ENCODE results near the gene TAF9B. TPM values are rescaled to one million over a fixed set of nuclear protein-coding genes. Genes with fewer than 3 reads are reported as not detected.

TAF9B gene
- total RNA-seq, 4 donors from 2014 or later, result 16.3 to 24.0 (median 18.5) TPM

DNA sequence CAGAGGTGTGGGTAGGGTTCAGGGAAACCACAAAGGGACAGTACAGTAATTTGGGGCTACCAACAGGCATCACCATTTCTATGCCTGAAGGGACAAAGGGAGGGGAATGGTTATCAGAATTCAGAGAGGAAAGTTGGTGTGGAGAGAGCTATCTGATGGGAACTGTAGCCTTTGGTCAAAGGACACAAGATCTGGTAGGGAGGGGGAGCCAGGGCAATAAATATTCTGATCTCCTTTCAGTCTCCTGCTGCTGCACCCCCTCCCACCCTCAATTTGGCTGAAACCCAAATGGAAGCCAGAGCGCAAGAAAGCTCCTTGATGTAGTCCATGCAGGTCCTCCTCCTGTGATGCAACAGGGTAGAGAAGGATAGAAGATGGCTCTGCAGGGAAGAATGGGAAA lies 20.8 kb downstream of the TAF9B start:
- Histone ChIP-seq H3K4me1 (peaks cover 0 to 2% of the 10 kb centered on the region in 2 donors), H3K27ac (no peak overlapping the region), H3K27me3 (no peaks in the 10 kb centered on the region), H3K9me3 (no peaks in the 10 kb centered on the region), H3K4me3 (no peak overlapping the region), H3K36me3 (peaks cover 0 to 52% of the 10 kb centered on the region in 2 donors)
- in situ Hi-C loops (cut with MboI; ENCODE audit: low sequenced_read_pairs in 4 of 4) (loop anchor here in 2 of 4 donors (25.0 kb wide), 1 partner anchor 206 kb away; the partner anchor contains the start of gene ATP7A (in 2 of the 2)), intact Hi-C loops (cut with DNase I; ENCODE audit: low total_unique reads) (no loop called here)
- TF ChIP-seq, protein P1, sequence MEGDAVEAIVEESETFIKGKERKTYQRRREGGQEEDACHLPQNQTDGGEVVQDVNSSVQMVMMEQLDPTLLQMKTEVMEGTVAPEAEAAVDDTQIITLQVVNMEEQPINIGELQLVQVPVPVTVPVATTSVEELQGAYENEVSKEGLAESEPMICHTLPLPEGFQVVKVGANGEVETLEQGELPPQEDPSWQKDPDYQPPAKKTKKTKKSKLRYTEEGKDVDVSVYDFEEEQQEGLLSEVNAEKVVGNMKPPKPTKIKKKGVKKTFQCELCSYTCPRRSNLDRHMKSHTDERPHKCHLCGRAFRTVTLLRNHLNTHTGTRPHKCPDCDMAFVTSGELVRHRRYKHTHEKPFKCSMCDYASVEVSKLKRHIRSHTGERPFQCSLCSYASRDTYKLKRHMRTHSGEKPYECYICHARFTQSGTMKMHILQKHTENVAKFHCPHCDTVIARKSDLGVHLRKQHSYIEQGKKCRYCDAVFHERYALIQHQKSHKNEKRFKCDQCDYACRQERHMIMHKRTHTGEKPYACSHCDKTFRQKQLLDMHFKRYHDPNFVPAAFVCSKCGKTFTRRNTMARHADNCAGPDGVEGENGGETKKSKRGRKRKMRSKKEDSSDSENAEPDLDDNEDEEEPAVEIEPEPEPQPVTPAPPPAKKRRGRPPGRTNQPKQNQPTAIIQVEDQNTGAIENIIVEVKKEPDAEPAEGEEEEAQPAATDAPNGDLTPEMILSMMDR (IDR thresholded peaks at IDR 0.05 in 4 of 5, conservative IDR thresholded peaks at IDR 0.05 in 1 of 5), result no peak
- TF ChIP-seq POLR2A (IDR thresholded peaks at IDR 0.05), result no peak
- DNase-seq (no peak), ATAC-seq (no peak)

DNA sequence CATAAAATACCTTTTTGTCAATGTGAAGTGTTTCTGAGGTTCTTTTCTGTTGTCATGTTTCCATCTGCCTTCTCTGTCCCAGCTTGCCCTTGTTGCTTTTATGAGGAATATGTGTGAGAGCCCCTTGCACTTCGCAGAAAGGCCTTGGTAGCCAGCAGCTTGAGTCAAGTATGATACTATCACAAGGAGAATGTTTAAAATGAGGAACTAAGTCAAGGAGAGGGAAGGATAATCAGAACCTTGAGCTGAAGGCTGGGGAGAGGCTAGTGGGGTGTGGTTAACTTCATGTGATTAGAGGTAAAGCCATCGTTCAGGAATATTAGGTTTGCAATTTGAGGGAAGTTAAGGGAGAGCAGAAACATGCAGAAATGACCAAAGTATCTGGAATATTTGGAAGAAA lies 22.7 kb downstream of the TAF9B start:
- no peak overlapping the region for H3K4me3 ChIP-seq
- H3K36me3 ChIP-seq, result peaks cover 0 to 42% of the 10 kb centered on the region in 2 donors
- no peak for DNase-seq
- intact Hi-C loops (cut with DNase I; ENCODE audit: low total_unique reads) (no loop called here), in situ Hi-C loops (cut with MboI; ENCODE audit: low sequenced_read_pairs in 4 of 4) (loop anchor here in 2 of 4 donors (25.0 kb wide), 1 partner anchor 204 kb away; the partner anchor contains the start of gene ATP7A (in 2 of the 2))
- H3K4me1 ChIP-seq, result no peaks in the 10 kb centered on the region
- TF ChIP-seq POLR2A (IDR thresholded peaks at IDR 0.05), result no peak
- ATAC-seq, result no peak
- H3K27me3 ChIP-seq, result no peaks in the 10 kb centered on the region
- no peak overlapping the region for H3K27ac ChIP-seq
- no peaks in the 10 kb centered on the region for H3K9me3 ChIP-seq

DNA sequence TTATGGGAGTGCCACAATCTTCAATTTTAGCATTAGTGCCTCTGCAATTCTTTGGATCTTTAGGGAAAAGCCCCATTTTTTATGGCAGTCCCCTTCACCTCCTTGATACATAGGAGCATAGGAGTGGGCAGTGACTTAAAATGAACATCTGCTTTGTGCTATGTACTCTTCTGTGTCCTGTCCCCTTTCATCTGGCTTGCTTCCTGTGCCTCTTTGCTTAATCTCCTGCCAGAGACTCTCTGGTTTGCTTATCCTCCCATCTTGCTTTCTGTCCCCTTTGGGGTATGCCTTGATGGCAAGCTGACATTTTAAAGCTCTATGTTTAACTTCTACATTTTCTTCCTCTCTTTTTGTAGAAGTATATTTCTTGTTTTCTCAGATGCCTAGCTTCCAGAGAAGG lies 23.1 kb downstream of the TAF9B start:
- H3K36me3 ChIP-seq, result peaks cover 0 to 42% of the 10 kb centered on the region in 2 donors
- TF ChIP-seq, protein P1 (IDR thresholded peaks at IDR 0.05 in 4 of 5, conservative IDR thresholded peaks at IDR 0.05 in 1 of 5), result no peak
- no peak for TF ChIP-seq POLR2A (IDR thresholded peaks at IDR 0.05)
- H3K27ac ChIP-seq, result no peak overlapping the region
- no peak for ATAC-seq
- intact Hi-C loops (cut with DNase I; ENCODE audit: low total_unique reads), result no loop called here
- DNase-seq, result no peak
- no peak overlapping the region for H3K4me3 ChIP-seq
- H3K4me1 ChIP-seq, result peaks cover 2 to 3% of the 10 kb centered on the region in 2 donors
- H3K9me3 ChIP-seq, result no peaks in the 10 kb centered on the region
- no peaks in the 10 kb centered on the region for H3K27me3 ChIP-seq
- in situ Hi-C loops (cut with MboI; ENCODE audit: low sequenced_read_pairs in 4 of 4), result loop anchor here in 2 of 4 donors (25.0 kb wide), 1 partner anchor 204 kb away; the partner anchor contains the start of gene ATP7A (in 2 of the 2)

DNA sequence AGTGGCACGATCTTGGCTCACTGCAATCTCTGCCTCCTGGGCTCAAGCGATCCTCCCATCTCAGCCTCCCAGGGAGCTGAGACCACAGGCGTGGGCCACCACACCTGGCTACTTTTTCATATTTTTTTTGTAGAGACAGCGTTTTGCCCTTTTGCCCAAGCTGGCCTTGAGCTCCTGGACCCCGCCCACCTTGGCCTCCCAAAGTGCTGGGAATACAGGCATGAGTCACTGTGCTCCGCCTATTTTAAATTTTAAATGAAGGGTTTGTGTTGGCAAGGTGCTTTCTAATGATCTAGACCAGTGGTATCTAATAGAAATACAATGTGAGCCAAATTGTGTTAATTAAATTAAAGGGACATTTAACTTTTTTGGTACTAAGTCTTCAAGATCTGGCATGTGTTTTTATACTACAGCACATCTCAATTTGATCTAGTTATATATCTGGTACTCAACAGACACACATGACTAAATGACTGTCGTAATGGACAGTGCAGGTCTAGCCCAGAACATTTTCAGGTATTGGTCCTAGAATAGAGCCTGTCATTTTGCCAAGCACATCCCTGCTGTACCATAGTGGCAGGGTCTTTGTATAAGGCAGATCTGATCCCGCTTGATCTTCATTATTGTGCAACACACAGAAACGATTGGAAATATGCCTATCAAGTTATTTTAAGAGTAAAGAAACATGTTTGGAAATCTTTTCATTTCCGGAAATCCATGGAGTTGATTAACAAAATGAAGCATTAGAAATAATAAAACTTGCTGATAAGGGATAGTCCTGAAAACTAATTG lies 28.1 kb downstream of the TAF9B start:
- ATAC-seq, result no peak
- Histone ChIP-seq H3K9me3 (no peaks in the 10 kb centered on the region), H3K4me3 (no peak overlapping the region), H3K4me1 (peaks cover 30 to 42% of the 10 kb centered on the region in 2 donors), H3K27ac (peak overlapping the region; percentile 21 to 32 (median 28)), H3K27me3 (no peaks in the 10 kb centered on the region), H3K36me3 (peaks cover 0 to 5% of the 10 kb centered on the region in 2 donors)
- DNase-seq, result no peak
- no peak for TF ChIP-seq POLR2A (IDR thresholded peaks at IDR 0.05)
- TF ChIP-seq, protein P1 (IDR thresholded peaks at IDR 0.05 in 4 of 5, conservative IDR thresholded peaks at IDR 0.05 in 1 of 5), result no peak
- intact Hi-C loops (cut with DNase I; ENCODE audit: low total_unique reads), result no loop called here
- in situ Hi-C loops (cut with MboI; ENCODE audit: low sequenced_read_pairs in 4 of 4), result loop anchor here in 2 of 4 donors (25.0 kb wide), 1 partner anchor 199 kb away; the partner anchor contains the start of gene ATP7A (in 2 of the 2)

DNA sequence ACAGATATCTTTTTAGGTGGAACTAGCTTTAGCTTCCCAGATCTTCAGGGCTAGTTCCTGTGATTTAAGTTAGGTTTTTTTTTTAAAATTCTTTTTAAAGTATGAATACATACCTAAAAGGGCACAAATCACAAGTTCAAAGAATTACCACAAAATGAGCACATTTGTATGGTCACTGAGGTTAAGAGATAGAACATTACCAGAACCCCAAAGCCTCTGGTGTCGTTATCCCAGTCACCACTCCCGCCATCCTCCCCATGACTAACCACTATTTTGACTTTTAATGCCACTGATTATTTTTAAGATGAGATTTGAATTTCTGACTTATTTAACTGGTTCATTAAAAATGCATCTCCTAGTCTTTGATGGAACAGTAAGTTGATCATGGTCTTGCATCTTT lies 30.0 kb downstream of the TAF9B start:
- H3K4me3 ChIP-seq, result no peak overlapping the region
- in situ Hi-C loops (cut with MboI; ENCODE audit: low sequenced_read_pairs in 4 of 4), result loop anchor here in 3 of 4 donors (10.0 to 25.0 kb wide), 2 partner anchors 197 to 205 kb away; partner anchors contain the start of gene ATP7A (in 2 of the 3)
- ATAC-seq, result no peak
- intact Hi-C loops (cut with DNase I; ENCODE audit: low total_unique reads), result no loop called here
- no peak for DNase-seq
- H3K9me3 ChIP-seq, result no peaks in the 10 kb centered on the region
- TF ChIP-seq, protein P1 (IDR thresholded peaks at IDR 0.05 in 4 of 5, conservative IDR thresholded peaks at IDR 0.05 in 1 of 5), result no peak
- no peak for TF ChIP-seq POLR2A (IDR thresholded peaks at IDR 0.05)
- peak overlapping the region; percentile 39 to 98 (median 98) for H3K27ac ChIP-seq
- H3K4me1 ChIP-seq, result peaks cover 43 to 53% of the 10 kb centered on the region in 2 donors
- no peaks in the 10 kb centered on the region for H3K27me3 ChIP-seq
- no peaks in the 10 kb centered on the region for H3K36me3 ChIP-seq
